HCT116 (cell line): Measurements from ENCODE around the gene PDF.

Experiments used
- CBX3 ChIP-seq: IDR thresholded peaks from 2 replicates; pipeline ENCODE4 v1.6.1; 2012; ENCODE audit warnings: low read depth
- CEBPB ChIP-seq: IDR thresholded peaks from 2 replicates; pipeline ENCODE4 v1.6.1; 2012; ENCODE audit warnings: low read depth
- CTCF ChIP-seq, 3 experiments: fragments of 200-600 bp in 1 of 3; sonication (generic) in 1 of 3; IDR thresholded peaks in 2 of 3; conservative IDR thresholded peaks in 1 of 3; 2 replicates each; pipeline ENCODE4 v1.5.1; 2012 to 2017; ENCODE audit warnings: low read depth in 2 of 3, low read length in 2 of 3, antibody characterized with exemption in 1 of 3, borderline replicate concordance in 1 of 3, control low read depth in 1 of 3, mild to moderate bottlenecking in 1 of 3, mixed read lengths in 1 of 3, mixed run types in 1 of 3, moderate library complexity in 1 of 3; ENCODE audit not compliant: insufficient read depth in 1 of 3
- EZH2 ChIP-seq: fragments of 200-600 bp; sonication (generic); IDR thresholded peaks from 2 replicates; pipeline ENCODE4 v1.6.1; 2017; ENCODE audit warnings: antibody characterized with exemption, mixed run types
- EZH2phosphoT487 ChIP-seq: fragments of 200-600 bp; IDR thresholded peaks from 2 replicates; pipeline ENCODE4 v1.6.1; 2018; ENCODE audit warnings: antibody characterized with exemption, borderline replicate concordance
- POLR2A ChIP-seq: IDR thresholded peaks from 2 replicates; pipeline ENCODE4 v1.7.0; 2011; ENCODE audit warnings: borderline replicate concordance; ENCODE audit not compliant: insufficient read depth, insufficient read length; ENCODE audit errors: extremely low read depth
- POLR2AphosphoS5 ChIP-seq: IDR thresholded peaks from 2 replicates; pipeline ENCODE4 v1.6.1; 2011; ENCODE audit warnings: mild to moderate bottlenecking, low read depth, low read length, moderate library complexity
- SP1 ChIP-seq: IDR thresholded peaks from 2 replicates; pipeline ENCODE4 v1.6.1; 2012; ENCODE audit warnings: low read depth
- SRF ChIP-seq: IDR thresholded peaks from 2 replicates; pipeline ENCODE4 v1.6.1; 2012; ENCODE audit warnings: low read depth
- TCF7L2 ChIP-seq: IDR thresholded peaks from 2 replicates; pipeline ENCODE4 v1.7.0; 2011; ENCODE audit warnings: borderline replicate concordance, inconsistent platforms; ENCODE audit not compliant: insufficient read depth, insufficient read length; ENCODE audit errors: extremely low read depth
- YY1 ChIP-seq: IDR thresholded peaks from 2 replicates; pipeline ENCODE4 v1.6.1; 2011; ENCODE audit warnings: low read length, low read depth, moderate library complexity, mild to moderate bottlenecking; ENCODE audit not compliant: insufficient replicate concordance; ENCODE audit errors: extremely low read depth
- TF ChIP-seq, protein P1 (sequence below): IDR thresholded peaks from 2 replicates; pipeline ENCODE4 v1.6.1; 2011; ENCODE audit warnings: mild to moderate bottlenecking, low read length, moderate library complexity; ENCODE audit not compliant: insufficient replicate concordance; ENCODE audit errors: extremely low read depth

- no peak for TF ChIP-seq SP1
- no peak for TF ChIP-seq CTCF (IDR thresholded peaks at IDR 0.05 in 2 of 3, conservative IDR thresholded peaks at IDR 0.05 in 1 of 3; ENCODE audit: borderline replicate concordance in 1 of 3, insufficient read depth in 1 of 3, low read depth in 2 of 3, low read length in 2 of 3)
- TF ChIP-seq CEBPB = no peak
- TF ChIP-seq YY1 = no peak
- TF ChIP-seq POLR2AphosphoS5 = no peak
- TF ChIP-seq POLR2A = no peak
- TF ChIP-seq SRF = no peak
- TF ChIP-seq, protein P1, sequence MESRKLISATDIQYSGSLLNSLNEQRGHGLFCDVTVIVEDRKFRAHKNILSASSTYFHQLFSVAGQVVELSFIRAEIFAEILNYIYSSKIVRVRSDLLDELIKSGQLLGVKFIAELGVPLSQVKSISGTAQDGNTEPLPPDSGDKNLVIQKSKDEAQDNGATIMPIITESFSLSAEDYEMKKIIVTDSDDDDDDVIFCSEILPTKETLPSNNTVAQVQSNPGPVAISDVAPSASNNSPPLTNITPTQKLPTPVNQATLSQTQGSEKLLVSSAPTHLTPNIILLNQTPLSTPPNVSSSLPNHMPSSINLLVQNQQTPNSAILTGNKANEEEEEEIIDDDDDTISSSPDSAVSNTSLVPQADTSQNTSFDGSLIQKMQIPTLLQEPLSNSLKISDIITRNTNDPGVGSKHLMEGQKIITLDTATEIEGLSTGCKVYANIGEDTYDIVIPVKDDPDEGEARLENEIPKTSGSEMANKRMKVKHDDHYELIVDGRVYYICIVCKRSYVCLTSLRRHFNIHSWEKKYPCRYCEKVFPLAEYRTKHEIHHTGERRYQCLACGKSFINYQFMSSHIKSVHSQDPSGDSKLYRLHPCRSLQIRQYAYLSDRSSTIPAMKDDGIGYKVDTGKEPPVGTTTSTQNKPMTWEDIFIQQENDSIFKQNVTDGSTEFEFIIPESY = no peak
- no peak for TF ChIP-seq TCF7L2
- TF ChIP-seq EZH2 = no peak
- no peak for TF ChIP-seq CBX3
- TF ChIP-seq EZH2phosphoT487 = no peak
Observed at GRCh38 chr16:69350536-69351133, 20.2 kb upstream of the PDF start.
